Fibroblast of lung (primary cell): ENCODE measurements around the gene CRTC1. TPM values are rescaled to one million over a fixed set of nuclear protein-coding genes. Genes with fewer than 3 reads are reported as not detected.

Experiments
- DNase-seq, 2 donors: peaks; one replicate each; pipeline versions ENCODE4 v3.0.0 to v3.0.0-alpha.2; 2010; ENCODE audit warnings: low read depth in 2 of 2
- H2AFZ ChIP-seq: 2 replicates; pipeline ENCODE4 v1.5.1; 2012; ENCODE audit warnings: low read length, control low read depth, inconsistent platforms
- H3K27ac ChIP-seq: 2 replicates; pipeline ENCODE4 v1.5.1; 2011; ENCODE audit warnings: low read length, control low read depth; ENCODE audit not compliant: insufficient read depth
- H3K27me3 ChIP-seq: 2 replicates; pipeline ENCODE4 v1.5.1; 2011; ENCODE audit warnings: mild to moderate bottlenecking, low read length; ENCODE audit not compliant: control insufficient read depth, insufficient read depth
- H3K36me3 ChIP-seq: 2 replicates; pipeline ENCODE4 v1.5.1; 2011; ENCODE audit warnings: low read length; ENCODE audit not compliant: control insufficient read depth, insufficient read depth
- H3K4me1 ChIP-seq: 2 replicates; pipeline ENCODE4 v1.5.1; 2011; ENCODE audit warnings: low read length; ENCODE audit not compliant: control insufficient read depth, insufficient read depth; ENCODE audit errors: extremely low read depth
- H3K4me2 ChIP-seq: 2 replicates; pipeline ENCODE4 v1.5.1; 2011; ENCODE audit warnings: low read length, control low read depth; ENCODE audit not compliant: insufficient read depth; ENCODE audit errors: extremely low read depth
- H3K4me3 ChIP-seq, 4 experiments: fragments of 200-600 bp in 1 of 4; sonication (generic) in 1 of 4; replicated peaks in 1 of 4; 2 replicates each; pipeline ENCODE4 v1.5.1; 2011 to 2016; ENCODE audit warnings: low read length in 4 of 4, low read depth in 3 of 4, mild to moderate bottlenecking in 3 of 4, control low read depth in 2 of 4, inconsistent platforms in 1 of 4, mixed read lengths in 1 of 4; ENCODE audit not compliant: insufficient read depth in 1 of 4; ENCODE audit errors: control extremely low read depth in 1 of 4
- H3K79me2 ChIP-seq: 2 replicates; pipeline ENCODE4 v1.5.1; 2012; ENCODE audit warnings: mild to moderate bottlenecking, low read length, inconsistent platforms; ENCODE audit not compliant: control insufficient read depth, insufficient read depth
- H3K9ac ChIP-seq: 2 replicates; pipeline ENCODE4 v1.5.1; 2011; ENCODE audit warnings: mild to moderate bottlenecking, low read length, control low read depth; ENCODE audit not compliant: insufficient read depth
- H3K9me3 ChIP-seq: 2 replicates; pipeline ENCODE4 v1.5.1; 2012; ENCODE audit warnings: low read depth, low read length; ENCODE audit not compliant: control insufficient read depth, insufficient read depth
- H4K20me1 ChIP-seq: 2 replicates; pipeline ENCODE4 v1.5.1; 2011; ENCODE audit warnings: low read length; ENCODE audit not compliant: control insufficient read depth, insufficient read depth; ENCODE audit errors: extremely low read depth
- CTCF ChIP-seq, 2 donors: IDR thresholded peaks in 1 of 2; conservative IDR thresholded peaks in 1 of 2; 1 replicate in 1 of 2; 2 replicates in 1 of 2; pipeline ENCODE4 v1.5.1; 2011 to 2012; ENCODE audit warnings: low read length in 2 of 2, control low read depth in 1 of 2, inconsistent platforms in 1 of 2, low read depth in 1 of 2, mild to moderate bottlenecking in 1 of 2
- EZH2 ChIP-seq: IDR thresholded peaks from 2 replicates; pipeline ENCODE4 v1.5.1; 2012; ENCODE audit warnings: low read length, control low read depth, mild to moderate bottlenecking; ENCODE audit errors: missing control alignments
- polyA plus RNA-seq, 2 donors: library from polyadenylated mRNA; depleted of rRNA in 1 of 2; stranded (reverse) in 1 of 2; unstranded in 1 of 2; fragments of >200 nt; gene quantifications; 2 replicates each; pipeline ENCODE4 v1.2.1, GENCODE V29; 2011 to 2012; ENCODE audit warnings: missing spikeins in 1 of 2
- total RNA-seq: library from RNA; depleted of rRNA; stranded (reverse); fragments of >200 nt; gene quantifications from 2 replicates; pipeline ENCODE4 v1.2.1, GENCODE V29; 2014

Gene CRTC1
- total and polyA plus RNA-seq, 2 donors (not counting 1 experiment from before 2014, with no cell fraction given), result 1.2 to 2.0 TPM

- Histone ChIP-seq H3K27ac (no peak overlapping the region), H3K27me3 (no peaks in the 10 kb centered on the region), H3K9me3 (no peaks in the 10 kb centered on the region), H3K9ac (no peak overlapping the region), H3K79me2 (no peaks in the 10 kb centered on the region), H3K4me3 (no peak overlapping the region), H2AFZ (no peak overlapping the region), H3K4me2 (no peak overlapping the region), H3K4me1 (peaks cover 13% of the 10 kb centered on the region), H3K36me3 (no peaks in the 10 kb centered on the region), H4K20me1 (no peaks in the 10 kb centered on the region)
- no peak for DNase-seq
- TF ChIP-seq EZH2, result no peak
- TF ChIP-seq CTCF (conservative IDR thresholded peaks at IDR 0.05 in 1 of 2, IDR thresholded peaks at IDR 0.05 in 1 of 2; ENCODE audit: low read depth in 1 of 2, low read length in 2 of 2), result no peak
These were observed 95.5 kb downstream of the CRTC1 start for GRCh38 chr19:18778826-18779495.

DNA sequence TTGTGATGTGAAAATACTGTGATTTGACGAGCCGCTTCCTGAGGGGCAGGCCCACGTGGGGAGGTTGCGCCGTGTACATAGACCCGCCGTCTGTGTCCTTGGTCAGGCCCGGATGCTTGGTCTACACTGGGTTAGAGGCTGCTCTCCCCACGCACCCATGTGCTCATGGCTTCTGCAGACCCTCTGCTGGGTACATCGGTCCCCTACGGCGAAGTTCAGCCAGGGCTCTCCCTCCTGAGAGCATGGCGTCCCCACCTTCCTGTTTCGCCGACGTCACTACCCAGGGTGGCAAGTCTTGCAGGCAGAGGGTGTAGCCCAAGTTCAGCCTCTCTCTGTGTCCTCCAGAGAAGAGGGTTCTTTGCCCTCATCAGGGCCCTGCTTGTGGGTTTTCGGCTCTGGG is 96.6 kb downstream of the CRTC1 start:
- no peaks in the 10 kb centered on the region for H3K27me3 ChIP-seq
- H3K4me1 ChIP-seq, result peaks cover 13% of the 10 kb centered on the region
- DNase-seq, result no peak
- H2AFZ ChIP-seq, result no peak overlapping the region
- no peaks in the 10 kb centered on the region for H3K9me3 ChIP-seq
- no peak overlapping the region for H3K9ac ChIP-seq
- no peaks in the 10 kb centered on the region for H3K79me2 ChIP-seq
- no peaks in the 10 kb centered on the region for H3K36me3 ChIP-seq
- no peaks in the 10 kb centered on the region for H4K20me1 ChIP-seq
- no peak overlapping the region for H3K27ac ChIP-seq
- H3K4me3 ChIP-seq, result no peak overlapping the region
- H3K4me2 ChIP-seq, result no peak overlapping the region
- TF ChIP-seq EZH2 (no peak), CTCF (conservative IDR thresholded peaks at IDR 0.05 in 1 of 2, IDR thresholded peaks at IDR 0.05 in 1 of 2; ENCODE audit: low read depth in 1 of 2, low read length in 2 of 2) (no peak)

DNA sequence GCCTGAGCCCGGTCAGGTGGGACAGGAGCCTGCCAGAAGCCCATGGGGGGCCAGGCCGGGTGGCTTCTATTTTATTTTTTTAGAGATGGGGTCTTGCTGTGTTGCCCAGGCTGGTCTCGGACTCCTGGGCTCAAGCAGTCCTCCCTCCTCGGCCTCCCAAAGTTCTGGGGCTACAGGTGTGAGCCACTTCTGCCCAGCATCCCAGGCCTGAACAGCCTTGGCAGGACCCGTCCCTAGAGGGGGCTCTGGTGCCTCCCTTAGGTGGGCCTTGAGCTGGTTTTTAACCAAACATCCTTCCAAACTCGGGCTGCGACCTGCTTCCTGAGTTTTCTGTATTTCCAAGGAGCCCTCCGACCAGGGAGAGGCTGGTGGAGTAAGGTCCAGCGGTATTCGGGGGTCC is 97.2 kb downstream of the CRTC1 start:
- H3K27me3 ChIP-seq, result no peaks in the 10 kb centered on the region
- no peak for DNase-seq
- TF ChIP-seq CTCF (conservative IDR thresholded peaks at IDR 0.05 in 1 of 2, IDR thresholded peaks at IDR 0.05 in 1 of 2; ENCODE audit: low read depth in 1 of 2, low read length in 2 of 2), result no peak
- TF ChIP-seq EZH2, result no peak
- no peaks in the 10 kb centered on the region for H3K9me3 ChIP-seq
- no peaks in the 10 kb centered on the region for H3K36me3 ChIP-seq
- no peak overlapping the region for H3K4me2 ChIP-seq
- H3K79me2 ChIP-seq, result no peaks in the 10 kb centered on the region
- H4K20me1 ChIP-seq, result no peaks in the 10 kb centered on the region
- H3K4me3 ChIP-seq, result no peak overlapping the region
- peaks cover 12% of the 10 kb centered on the region for H3K4me1 ChIP-seq
- H3K9ac ChIP-seq, result no peak overlapping the region
- no peak overlapping the region for H3K27ac ChIP-seq
- H2AFZ ChIP-seq, result no peak overlapping the region
